ENCODE data around the gene CLIP2.

CLIP2 gene

GRCh38 chr7:74262639-74263398, 26.4 kb upstream of the CLIP2 start:
- no peak overlapping the region for H3K4me3 Mint-ChIP-seq
- no peak overlapping the region for H3K27ac Mint-ChIP-seq
- H3K9me3 Mint-ChIP-seq (ENCODE audit: low read depth), result no peaks in the 10 kb centered on the region
- no peaks in the 10 kb centered on the region for H3K27me3 Mint-ChIP-seq
- no peaks in the 10 kb centered on the region for H3K4me1 Mint-ChIP-seq (ENCODE audit: low read depth)
- no peaks in the 10 kb centered on the region for H3K36me3 Mint-ChIP-seq

- no peak overlapping the region for H3K27ac Mint-ChIP-seq
- H3K27me3 Mint-ChIP-seq, result no peaks in the 10 kb centered on the region
- H3K4me1 Mint-ChIP-seq (ENCODE audit: low read depth), result no peaks in the 10 kb centered on the region
- no peaks in the 10 kb centered on the region for H3K9me3 Mint-ChIP-seq (ENCODE audit: low read depth)
- no peak overlapping the region for H3K4me3 Mint-ChIP-seq
- H3K36me3 Mint-ChIP-seq, result no peaks in the 10 kb centered on the region
These were observed 25.6 kb upstream of the CLIP2 start for GRCh38 chr7:74263399-74264120.

GRCh38 chr7:74266191-74266963, 22.8 kb upstream of the CLIP2 start:
- Mint-ChIP-seq H3K27me3 (no peaks in the 10 kb centered on the region), H3K27ac (no peak overlapping the region), H3K4me1 (ENCODE audit: low read depth) (peaks cover 7% of the 10 kb centered on the region), H3K9me3 (ENCODE audit: low read depth) (no peaks in the 10 kb centered on the region), H3K36me3 (no peaks in the 10 kb centered on the region), H3K4me3 (no peak overlapping the region)

- Mint-ChIP-seq H3K27ac (no peak overlapping the region), H3K36me3 (no peaks in the 10 kb centered on the region), H3K9me3 (ENCODE audit: low read depth) (no peaks in the 10 kb centered on the region), H3K4me1 (ENCODE audit: low read depth) (peaks cover 9% of the 10 kb centered on the region), H3K4me3 (no peak overlapping the region), H3K27me3 (peaks cover 3% of the 10 kb centered on the region)
These were observed 21.2 kb upstream of the CLIP2 start for GRCh38 chr7:74267756-74268565.

- H3K4me3 Mint-ChIP-seq, result peak overlapping the region; percentile 86
- H3K27ac Mint-ChIP-seq, result no peak overlapping the region
- no peaks in the 10 kb centered on the region for H3K36me3 Mint-ChIP-seq
- peaks cover 9% of the 10 kb centered on the region for H3K4me1 Mint-ChIP-seq (ENCODE audit: low read depth)
- H3K27me3 Mint-ChIP-seq, result peaks cover 3% of the 10 kb centered on the region
- no peaks in the 10 kb centered on the region for H3K9me3 Mint-ChIP-seq (ENCODE audit: low read depth)
These were observed 19.4 kb upstream of the CLIP2 start for GRCh38 chr7:74269757-74270277.

- H3K27ac Mint-ChIP-seq, result no peak overlapping the region
- no peak overlapping the region for H3K4me3 Mint-ChIP-seq
- H3K27me3 Mint-ChIP-seq, result peaks cover 3% of the 10 kb centered on the region
- H3K9me3 Mint-ChIP-seq (ENCODE audit: low read depth), result no peaks in the 10 kb centered on the region
- peaks cover 9% of the 10 kb centered on the region for H3K4me1 Mint-ChIP-seq (ENCODE audit: low read depth)
- H3K36me3 Mint-ChIP-seq, result no peaks in the 10 kb centered on the region
These were observed 17.5 kb upstream of the CLIP2 start for GRCh38 chr7:74271742-74272141.

GRCh38 chr7:74272305-74273038, 16.7 kb upstream of the CLIP2 start:
- H3K36me3 Mint-ChIP-seq, result no peaks in the 10 kb centered on the region
- no peak overlapping the region for H3K27ac Mint-ChIP-seq
- peaks cover 3% of the 10 kb centered on the region for H3K27me3 Mint-ChIP-seq
- H3K4me3 Mint-ChIP-seq, result no peak overlapping the region
- H3K4me1 Mint-ChIP-seq (ENCODE audit: low read depth), result peaks cover 9% of the 10 kb centered on the region
- H3K9me3 Mint-ChIP-seq (ENCODE audit: low read depth), result no peaks in the 10 kb centered on the region

GRCh38 chr7:74275401-74275881, 13.8 kb upstream of the CLIP2 start:
- H3K4me1 Mint-ChIP-seq (ENCODE audit: low read depth), result peaks cover 5% of the 10 kb centered on the region
- no peak overlapping the region for H3K27ac Mint-ChIP-seq
- H3K36me3 Mint-ChIP-seq, result no peaks in the 10 kb centered on the region

GRCh38 chr7:74277636-74278035, 11.6 kb upstream of the CLIP2 start:
- no peaks in the 10 kb centered on the region for H3K36me3 Mint-ChIP-seq
- H3K4me1 Mint-ChIP-seq (ENCODE audit: low read depth), result no peaks in the 10 kb centered on the region
- H3K27me3 Mint-ChIP-seq, result no peaks in the 10 kb centered on the region
- H3K4me3 Mint-ChIP-seq, result no peak overlapping the region
- H3K9me3 Mint-ChIP-seq (ENCODE audit: low read depth), result no peaks in the 10 kb centered on the region
- no peak overlapping the region for H3K27ac Mint-ChIP-seq

More at GRCh38 chr7:74275401-74275881, 13.8 kb upstream of the CLIP2 start:
- Mint-ChIP-seq H3K9me3 (ENCODE audit: low read depth) (no peaks in the 10 kb centered on the region), H3K4me3 (no peak overlapping the region), H3K27me3 (peaks cover 3% of the 10 kb centered on the region)

GRCh38 chr7:74280985-74281384, 8.2 kb upstream of the CLIP2 start:
- H3K27ac Mint-ChIP-seq, result no peak overlapping the region
- no peaks in the 10 kb centered on the region for H3K36me3 Mint-ChIP-seq
- no peaks in the 10 kb centered on the region for H3K4me1 Mint-ChIP-seq (ENCODE audit: low read depth)

GRCh38 chr7:74282748-74283459, 6.3 kb upstream of the CLIP2 start:
- peaks cover 4% of the 10 kb centered on the region for H3K27me3 Mint-ChIP-seq
- no peaks in the 10 kb centered on the region for H3K36me3 Mint-ChIP-seq
- H3K4me1 Mint-ChIP-seq (ENCODE audit: low read depth), result peaks cover under 1% of the 10 kb centered on the region
- H3K9me3 Mint-ChIP-seq (ENCODE audit: low read depth), result no peaks in the 10 kb centered on the region
- H3K27ac Mint-ChIP-seq, result no peak overlapping the region
- no peak overlapping the region for H3K4me3 Mint-ChIP-seq

More at GRCh38 chr7:74280985-74281384, 8.2 kb upstream of the CLIP2 start:
- H3K9me3 Mint-ChIP-seq (ENCODE audit: low read depth), result no peaks in the 10 kb centered on the region
- no peak overlapping the region for H3K4me3 Mint-ChIP-seq
- peaks cover 3% of the 10 kb centered on the region for H3K27me3 Mint-ChIP-seq

GRCh38 chr7:74283858-74284447, 5.3 kb upstream of the CLIP2 start:
- H3K27ac Mint-ChIP-seq, result no peak overlapping the region
- no peaks in the 10 kb centered on the region for H3K9me3 Mint-ChIP-seq (ENCODE audit: low read depth)
- H3K4me3 Mint-ChIP-seq, result no peak overlapping the region
- H3K36me3 Mint-ChIP-seq, result no peaks in the 10 kb centered on the region
- H3K27me3 Mint-ChIP-seq, result peaks cover 4% of the 10 kb centered on the region
- peaks cover 10% of the 10 kb centered on the region for H3K4me1 Mint-ChIP-seq (ENCODE audit: low read depth)

- Mint-ChIP-seq H3K27ac (no peak overlapping the region), H3K36me3 (no peaks in the 10 kb centered on the region), H3K27me3 (peaks cover 4% of the 10 kb centered on the region), H3K4me1 (ENCODE audit: low read depth) (peaks cover 11% of the 10 kb centered on the region), H3K9me3 (ENCODE audit: low read depth) (no peaks in the 10 kb centered on the region), H3K4me3 (no peak overlapping the region)
These were observed 4.4 kb upstream of the CLIP2 start for GRCh38 chr7:74284781-74285259.

Data from activated naive CD8-positive, alpha-beta T cell (primary cell).